GM19238 (cell line): ENCODE data around the gene B4GALNT3.
"Not testable (repeated sequence)": the region's sequence is repeated elsewhere in the genome, so short reads cannot be mapped to it uniquely, and the experiment has no call there.

Source experiments
- DNase-seq: peaks from one replicate; pipeline ENCODE4 v3.0.0; 2011; ENCODE audit warnings: low spot score; ENCODE audit not compliant: insufficient read length

B4GALNT3 gene

GRCh38 chr12:459430-460258, at the start of gene B4GALNT3:
B4GALNT3 (plus strand) TSS chr12:459939; CDS start chr12:460377, 438 bp downstream.
- DNase-seq = no peak

GRCh38 chr12:414859-415258, 44.9 kb upstream of the B4GALNT3 start:
- DNase-seq = no peak

GRCh38 chr12:418432-418831, 41.3 kb upstream of the B4GALNT3 start:
- DNase-seq = no peak

GRCh38 chr12:422526-422925, 37.2 kb upstream of the B4GALNT3 start:
- no peak for DNase-seq

- DNase-seq = not testable (repeated sequence)
Observed at GRCh38 chr12:435737-436136, 24.0 kb upstream of the B4GALNT3 start.

- no peak for DNase-seq
Observed at GRCh38 chr12:442235-442884, 17.4 kb upstream of the B4GALNT3 start.

- DNase-seq = no peak
Observed at GRCh38 chr12:447141-447540, 12.6 kb upstream of the B4GALNT3 start.

GRCh38 chr12:449203-449602, 10.5 kb upstream of the B4GALNT3 start:
- no peak for DNase-seq

GRCh38 chr12:450438-450837, 9.3 kb upstream of the B4GALNT3 start:
- no peak for DNase-seq

GRCh38 chr12:452667-453210, 7.0 kb upstream of the B4GALNT3 start:
- DNase-seq = peak; percentile 43

- DNase-seq = no peak
Observed at GRCh38 chr12:454833-455232, 4.9 kb upstream of the B4GALNT3 start.

GRCh38 chr12:455821-456220, 3.9 kb upstream of the B4GALNT3 start:
- DNase-seq = no peak

GRCh38 chr12:457676-458075, 2.1 kb upstream of the B4GALNT3 start:
- no peak for DNase-seq

- no peak for DNase-seq
Observed at GRCh38 chr12:459050-459429, 699 bp upstream of the B4GALNT3 start.

- DNase-seq = no peak
Observed at GRCh38 chr12:460261-461230, 807 bp downstream of the B4GALNT3 start.

GRCh38 chr12:461425-461824, 1.7 kb downstream of the B4GALNT3 start:
- no peak for DNase-seq

GRCh38 chr12:462936-463705, 3.4 kb downstream of the B4GALNT3 start:
- no peak for DNase-seq

- no peak for DNase-seq
Observed at GRCh38 chr12:464484-465267, 4.9 kb downstream of the B4GALNT3 start.

GRCh38 chr12:466039-466438, 6.3 kb downstream of the B4GALNT3 start:
- DNase-seq = no peak

GRCh38 chr12:466762-467161, 7.0 kb downstream of the B4GALNT3 start:
- DNase-seq = no peak
